NCI-H1092 (cell line): ENCODE data around the gene PRR36.
A peak's percentile ranks its signal among the peaks of the same experiment; 100 is the strongest.
"Not testable (repeated sequence)": the region's sequence is repeated elsewhere in the genome, so short reads cannot be mapped to it uniquely, and the experiment has no call there.

Source experiments
- DNase-seq: peaks from one replicate; lab custom pipeline; 2025; lab: John Stamatoyannopoulos, UW

The PRR36 gene

GRCh38 chr19:7859831-7860713 is 14.1 kb downstream of the PRR36 start:
- no peak for DNase-seq

GRCh38 chr19:7859087-7859486 is 15.1 kb downstream of the PRR36 start:
- not testable (repeated sequence) for DNase-seq

- DNase-seq, result no peak
These were observed 15.9 kb downstream of the PRR36 start for GRCh38 chr19:7858109-7858770.

GRCh38 chr19:7857727-7858108 is 16.5 kb downstream of the PRR36 start:
- no peak for DNase-seq

GRCh38 chr19:7856679-7857663 is 17.2 kb downstream of the PRR36 start:
- no peak for DNase-seq

- DNase-seq, result no peak
These were observed 18.0 kb downstream of the PRR36 start for GRCh38 chr19:7856109-7856591.

DNA sequence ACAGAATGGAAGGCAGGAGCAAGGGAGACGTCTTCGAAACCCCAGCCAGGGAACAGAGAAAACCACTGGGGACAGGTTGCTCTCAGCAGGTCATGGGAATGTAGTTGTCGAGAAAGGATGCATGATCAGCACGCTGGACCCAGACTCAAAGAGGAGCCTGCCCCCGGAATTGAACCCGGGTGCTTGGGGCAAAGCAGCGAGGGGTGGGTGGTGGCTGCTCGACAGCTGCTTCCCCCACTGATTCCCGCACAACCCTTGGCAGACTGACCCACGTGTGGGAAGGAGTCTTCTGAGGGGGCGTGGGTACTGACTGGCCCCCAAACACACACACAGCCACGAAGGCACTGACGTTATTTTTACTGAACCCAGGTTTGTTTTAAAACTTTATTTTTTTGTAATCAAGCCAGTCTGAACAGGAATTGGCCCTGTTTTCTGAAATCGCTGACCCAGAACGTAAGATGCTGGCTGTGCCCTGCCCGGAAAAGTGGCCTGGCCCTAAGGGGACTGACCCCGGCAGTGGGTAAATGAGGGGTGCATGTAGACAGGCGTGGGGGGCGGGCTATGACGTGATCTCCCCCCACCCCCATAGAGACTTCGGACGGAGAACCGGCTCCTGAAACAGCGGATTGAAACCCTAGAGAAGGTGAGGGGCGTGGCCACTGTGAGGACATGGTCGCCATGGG is 18.6 kb downstream of the PRR36 start:
- no peak for DNase-seq

DNA sequence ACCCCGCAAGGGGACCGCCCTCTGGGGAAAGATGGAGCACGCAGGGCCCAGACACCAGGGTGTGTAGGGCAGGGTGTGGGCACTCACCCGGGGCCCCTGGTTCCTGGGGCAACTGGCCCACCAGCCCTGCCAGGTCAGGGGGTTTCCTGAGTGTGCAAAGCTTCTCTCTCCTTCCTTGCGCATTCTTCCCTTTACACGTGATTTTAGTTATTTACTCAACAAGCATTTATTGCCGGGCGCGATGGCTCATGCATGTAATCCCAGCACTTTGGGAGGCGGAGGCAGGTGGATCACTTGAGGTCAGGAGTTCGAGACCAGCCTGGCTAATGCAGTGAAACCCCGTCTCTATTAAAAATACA is 20.4 kb downstream of the PRR36 start:
- no peak for DNase-seq

DNA sequence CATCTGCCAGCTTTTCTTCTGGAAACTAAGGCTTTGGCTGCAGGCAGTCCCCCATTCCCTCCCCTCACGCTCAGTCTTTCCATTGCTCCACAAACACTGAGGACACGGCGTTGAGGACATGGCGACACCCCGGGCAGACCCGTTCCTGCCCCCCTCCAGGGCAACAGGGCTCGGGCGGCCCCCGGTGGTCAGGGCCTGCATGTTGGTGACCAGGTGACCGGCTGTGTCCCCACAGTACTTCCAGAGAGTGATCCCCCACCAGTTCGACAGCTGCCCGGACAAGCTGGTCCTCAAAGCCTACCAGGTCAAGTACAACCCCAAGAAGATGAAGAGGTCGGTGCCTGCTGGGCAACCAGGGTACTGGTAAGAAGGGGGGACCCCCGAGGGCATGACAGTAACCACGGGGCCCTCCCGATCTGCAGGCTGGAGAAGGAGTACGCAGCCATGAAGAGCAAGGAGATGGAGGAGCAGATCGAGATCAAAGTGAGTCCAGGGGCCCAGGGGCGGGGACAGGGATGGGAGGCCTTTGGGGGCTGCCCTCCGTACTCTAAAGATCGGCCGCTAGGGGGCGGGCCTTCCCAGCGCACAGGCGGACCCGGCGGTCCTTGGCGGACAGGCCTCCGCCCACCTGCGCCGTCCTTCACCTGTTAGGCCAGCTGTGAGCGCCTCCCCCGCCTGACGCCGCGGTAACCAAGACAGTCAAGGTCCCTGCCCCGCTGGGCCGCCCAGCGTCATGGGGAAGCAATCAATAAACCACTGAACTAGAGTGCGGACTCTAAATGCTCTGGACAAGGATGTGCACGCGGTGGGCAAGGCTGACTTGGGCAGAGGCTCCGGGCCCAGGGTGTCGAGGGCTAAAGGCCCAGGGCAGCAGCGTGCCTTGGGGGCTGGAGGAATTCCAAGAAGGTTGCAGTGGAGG is 21.1 kb downstream of the PRR36 start:
- peak; percentile 65 for DNase-seq

DNA sequence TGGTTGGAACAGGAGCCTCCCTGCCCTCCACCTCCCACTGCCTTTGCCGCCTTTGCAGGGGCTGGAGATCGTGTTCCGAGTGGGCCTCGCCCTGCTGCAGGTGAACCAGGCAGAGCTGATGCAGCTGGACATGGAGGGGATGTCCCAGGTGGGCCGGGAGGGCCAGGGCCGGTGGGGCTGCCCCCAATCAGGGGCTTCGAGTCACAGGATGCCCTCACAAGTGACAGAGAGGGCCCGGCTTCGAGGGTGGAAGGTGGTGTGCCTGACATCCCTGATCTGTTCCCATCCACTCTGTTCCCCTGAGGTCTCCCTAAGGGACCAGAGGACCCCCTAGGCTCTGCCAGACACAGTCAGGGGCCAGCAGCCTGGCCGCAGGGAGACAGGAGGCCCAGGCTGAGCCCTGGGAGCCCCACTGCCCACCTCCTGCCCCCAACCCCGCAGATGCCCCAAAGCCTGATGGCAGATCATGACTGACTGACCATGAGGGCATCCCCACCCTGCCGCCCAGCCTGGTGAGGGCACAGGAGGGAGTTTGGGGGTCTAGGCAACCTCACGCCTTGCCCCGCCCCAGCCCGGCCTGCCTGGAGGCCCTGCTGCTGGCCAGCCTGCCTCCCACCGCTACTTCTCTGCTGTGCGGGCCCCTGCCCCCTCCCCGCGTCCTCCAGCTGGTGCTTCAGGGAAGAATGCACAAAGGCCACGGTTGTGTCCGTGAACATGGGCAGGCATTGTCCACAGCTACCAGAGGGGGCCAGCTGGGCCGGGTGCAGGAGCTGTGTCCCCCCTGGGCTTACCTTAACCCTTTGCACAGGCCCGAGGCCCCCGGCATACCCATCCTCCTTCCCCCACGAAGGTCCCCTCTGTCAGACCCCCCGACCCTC is 22.3 kb downstream of the PRR36 start:
- DNase-seq, result no peak

- no peak for DNase-seq
These were observed 23.1 kb downstream of the PRR36 start for GRCh38 chr19:7850945-7851622.

DNA sequence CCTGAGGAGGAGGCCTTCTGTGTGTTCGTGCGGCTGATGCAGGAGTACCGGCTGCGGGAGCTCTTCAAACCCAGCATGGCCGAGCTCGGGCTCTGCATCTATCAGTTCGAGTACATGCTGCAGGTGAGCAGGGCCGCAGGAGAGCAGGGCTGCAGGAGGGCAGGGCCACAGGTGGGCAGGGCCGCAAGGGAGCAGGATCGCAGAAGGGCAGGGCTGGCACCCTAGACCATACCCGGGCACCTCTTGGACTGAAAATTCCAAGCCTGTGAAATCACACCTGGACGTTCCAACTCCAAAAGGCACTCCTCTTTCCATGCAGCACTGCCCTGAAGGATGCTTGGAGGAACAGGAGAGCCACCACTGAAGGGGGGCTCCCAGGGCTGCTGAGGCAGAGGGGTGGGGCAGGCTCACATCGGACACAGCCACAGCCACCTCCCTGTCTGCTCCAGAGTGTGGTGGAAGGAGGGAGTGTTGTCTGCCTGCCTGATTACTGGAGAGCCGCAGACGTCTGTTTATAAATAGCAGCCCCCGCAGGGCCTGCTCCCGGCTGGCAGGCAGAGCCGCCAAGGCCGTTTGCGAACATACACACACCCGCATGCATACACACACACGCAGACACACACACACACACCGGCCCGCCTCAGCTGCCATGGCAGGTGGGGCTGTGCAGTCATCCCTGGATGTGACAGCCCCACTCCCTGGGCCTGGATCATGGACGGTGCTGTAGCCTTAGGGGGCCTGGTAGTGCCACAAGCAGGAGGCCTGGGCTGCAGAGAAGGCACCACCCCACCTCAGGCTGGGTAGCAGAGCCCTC is 24.0 kb downstream of the PRR36 start:
- no peak for DNase-seq

DNA sequence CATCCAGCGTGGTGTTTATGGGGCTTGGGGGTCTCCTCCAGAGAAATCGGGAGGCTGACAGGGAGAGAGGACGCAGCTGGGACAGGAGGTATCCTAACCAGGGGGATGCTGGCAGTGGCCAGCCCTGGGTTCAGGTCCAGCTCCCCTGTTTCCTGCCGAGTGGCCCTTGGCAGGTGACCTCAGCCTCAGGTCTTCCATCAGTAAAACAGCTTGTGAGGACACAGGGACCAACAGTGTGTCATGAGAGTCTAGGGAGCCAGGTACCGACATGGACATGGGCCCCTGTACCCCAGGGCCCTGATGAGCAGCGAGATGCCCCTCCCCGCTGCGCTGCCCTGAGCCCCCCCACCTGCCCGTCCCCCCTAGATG is 24.6 kb downstream of the PRR36 start:
- DNase-seq, result no peak

GRCh38 chr19:7848779-7849457 is 25.3 kb downstream of the PRR36 start:
- no peak for DNase-seq

GRCh38 chr19:7847664-7848063 is 26.5 kb downstream of the PRR36 start:
- no peak for DNase-seq

DNA sequence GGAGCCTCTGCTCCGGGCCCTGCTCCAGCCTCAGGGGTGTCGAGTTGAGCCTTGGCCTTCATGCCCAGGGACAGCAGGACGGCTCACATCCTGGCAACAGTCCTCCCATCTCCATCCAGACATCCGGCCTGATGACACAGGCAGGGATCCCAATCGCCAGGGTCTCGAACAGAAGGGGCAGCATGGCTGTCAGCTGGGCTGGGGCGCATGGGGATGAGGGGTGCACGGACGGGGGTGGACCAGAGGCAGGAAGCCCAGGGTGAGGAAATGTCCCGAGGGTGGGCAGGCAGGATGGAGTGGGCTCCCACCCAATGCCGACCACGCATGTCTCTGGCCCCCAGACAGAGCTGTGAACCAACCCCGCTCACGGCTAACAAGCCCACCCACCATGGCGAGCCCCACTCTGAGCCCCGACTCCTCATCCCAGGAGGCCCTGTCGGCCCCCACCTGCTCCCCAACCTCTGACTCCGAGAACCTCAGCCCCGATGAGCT is 28.0 kb downstream of the PRR36 start:
- no peak for DNase-seq

GRCh38 chr19:7845390-7846154 is 28.6 kb downstream of the PRR36 start:
- DNase-seq, result no peak
